Left forelimb (tissue), 1 donor: ENCODE results near the gene IFT20.

Source experiments
- DNase-seq: peaks from one replicate; pipeline ENCODE4 v3.0.0-alpha.2; 2018; ENCODE audit warnings: low spot score

The IFT20 gene

DNA sequence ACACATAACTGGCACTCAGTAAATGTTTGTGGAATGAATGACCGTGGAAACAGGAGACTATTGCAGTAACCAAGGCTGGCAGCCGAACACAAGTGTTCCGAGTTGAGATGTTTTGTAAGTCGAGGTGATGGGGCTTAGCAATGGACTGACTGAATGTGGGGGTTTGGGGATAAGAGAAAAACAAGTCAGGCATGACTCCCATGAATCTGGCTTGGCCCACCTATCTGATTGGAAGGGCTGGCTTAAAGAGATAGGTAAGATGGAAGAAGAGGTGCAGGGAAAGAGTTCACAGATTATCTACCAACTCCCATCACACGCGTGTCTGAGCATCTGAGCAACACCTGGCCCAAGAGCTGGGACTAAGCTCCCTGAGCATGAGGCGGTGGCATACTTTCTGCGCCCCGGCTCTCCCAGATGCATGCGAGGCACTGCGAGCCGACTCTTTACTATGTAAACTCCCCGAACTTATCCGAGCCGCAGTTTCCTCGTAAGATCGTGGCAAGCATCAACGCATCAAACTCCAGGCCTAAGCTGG lies 539 bp downstream of the IFT20 start:
- DNase-seq: no peak

GRCh38 chr17:28334171-28334570 lies 1.1 kb downstream of the IFT20 start:
- no peak for DNase-seq

GRCh38 chr17:28333083-28333746 lies 2.1 kb downstream of the IFT20 start:
- no peak for DNase-seq

DNA sequence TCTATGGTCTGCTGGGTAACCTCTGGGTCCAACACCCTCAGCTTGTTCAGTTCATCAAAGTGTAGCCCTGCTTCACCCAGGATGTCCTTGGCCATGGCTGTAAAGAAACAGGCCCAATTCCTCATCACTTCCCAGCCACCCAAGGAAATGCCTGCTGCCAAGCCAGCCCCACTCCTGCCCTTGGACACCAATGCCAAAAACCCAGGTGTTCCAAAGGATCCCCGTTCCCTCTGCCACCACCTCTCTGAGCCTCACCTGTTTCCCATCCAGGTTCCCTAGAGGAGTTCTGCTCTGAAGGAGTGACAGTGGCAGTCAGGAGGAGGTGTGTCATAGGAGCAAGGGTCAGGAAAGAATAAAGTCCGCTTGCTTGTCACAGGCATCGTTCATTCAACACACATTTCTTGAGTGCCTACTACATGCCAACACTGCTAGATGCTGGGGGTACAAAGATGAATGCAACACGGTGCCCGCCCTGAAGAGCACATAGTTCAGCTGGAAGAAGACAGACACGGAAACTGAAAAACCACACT lies 3.3 kb downstream of the IFT20 start:
- DNase-seq: no peak

DNA sequence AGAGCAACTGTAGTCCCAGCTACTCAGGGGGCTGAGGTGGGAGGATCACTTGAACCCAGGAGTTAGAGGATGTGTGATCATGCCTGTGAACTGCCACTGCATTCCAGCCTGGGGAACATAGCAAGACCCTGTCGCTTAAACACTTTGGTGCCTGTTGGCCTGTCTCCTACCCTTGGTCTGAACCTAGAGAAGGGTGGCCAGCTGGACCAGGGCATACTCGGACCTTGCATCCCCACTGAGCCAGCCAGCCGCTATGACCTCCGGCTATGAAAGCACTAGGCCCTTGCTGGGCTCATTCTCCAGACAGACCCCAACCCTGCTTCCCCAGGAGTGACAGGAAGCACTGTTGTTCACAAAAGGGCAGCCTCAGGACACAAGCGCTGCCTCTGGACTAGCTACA lies 4.6 kb downstream of the IFT20 start:
- no peak for DNase-seq

- no peak for DNase-seq
Observed at GRCh38 chr17:28328325-28328724, 6.9 kb downstream of the IFT20 start.

DNA sequence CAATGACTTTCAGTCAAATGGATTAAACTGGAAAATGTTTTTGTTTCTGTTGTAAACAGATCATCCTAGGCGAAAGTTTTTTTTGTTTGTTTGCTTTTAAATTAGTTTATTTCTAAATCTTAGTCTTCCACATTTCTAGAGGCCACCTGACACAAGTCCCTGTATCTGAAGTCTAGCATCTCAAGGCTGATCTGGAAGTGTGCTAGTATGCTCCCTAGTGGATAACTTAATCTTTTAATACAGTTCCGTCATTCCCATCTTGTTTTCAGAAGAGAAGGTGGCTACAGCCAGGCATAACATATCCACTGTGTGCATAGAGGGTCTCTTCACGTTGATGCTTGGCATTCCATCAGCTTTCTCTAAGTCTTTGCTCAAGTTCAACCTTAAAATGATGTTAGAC lies 7.6 kb downstream of the IFT20 start:
- DNase-seq: no peak

DNA sequence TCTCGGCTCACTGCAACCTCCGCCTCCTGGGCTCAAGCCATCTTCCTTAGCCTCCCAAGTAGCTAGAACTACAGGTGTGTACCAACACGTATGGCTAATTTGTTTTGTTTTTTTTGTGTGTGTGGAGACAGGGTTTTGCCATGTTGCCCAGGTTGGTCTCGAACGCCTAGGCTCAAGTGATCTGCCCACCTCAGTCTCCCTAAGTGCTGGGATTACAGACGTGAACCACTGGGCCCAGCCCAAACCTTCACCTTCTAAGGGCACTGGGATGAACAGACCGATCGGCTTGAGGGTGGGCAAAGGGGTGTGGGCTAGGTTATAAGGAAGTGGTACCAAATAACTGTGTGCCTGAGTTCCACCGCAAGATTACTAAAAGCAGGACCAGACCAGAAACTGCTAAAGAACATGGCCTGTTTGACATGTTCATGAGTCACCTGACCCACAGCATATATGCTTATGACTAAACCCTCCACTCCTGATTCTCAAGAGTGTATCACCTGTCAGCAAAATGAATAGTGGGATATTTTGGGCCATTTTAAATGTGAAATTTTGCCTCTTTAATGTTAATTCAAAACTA lies 8.2 kb downstream of the IFT20 start:
- DNase-seq: no peak

DNA sequence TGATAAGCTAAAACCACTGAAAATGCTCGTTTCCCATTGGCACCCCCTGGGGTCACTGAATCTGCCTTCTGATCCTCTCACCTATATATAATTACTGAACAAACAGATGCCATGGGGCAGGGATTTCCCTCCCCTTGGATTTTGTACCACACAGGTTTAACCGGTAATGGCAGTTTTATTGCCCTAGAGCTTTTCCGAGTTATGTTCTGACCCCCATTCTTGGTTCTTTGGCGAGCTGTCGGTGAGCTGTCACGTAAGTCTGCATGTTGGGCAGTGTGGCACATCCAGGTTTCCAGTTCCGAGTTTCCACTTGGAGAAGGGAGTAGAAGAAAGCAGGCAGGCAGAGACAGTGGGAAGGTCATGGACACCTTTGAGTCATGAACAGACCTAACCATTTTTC lies 9.2 kb downstream of the IFT20 start:
- no peak for DNase-seq

- DNase-seq: no peak
Observed at GRCh38 chr17:28325211-28325610, 10.1 kb downstream of the IFT20 start.

DNA sequence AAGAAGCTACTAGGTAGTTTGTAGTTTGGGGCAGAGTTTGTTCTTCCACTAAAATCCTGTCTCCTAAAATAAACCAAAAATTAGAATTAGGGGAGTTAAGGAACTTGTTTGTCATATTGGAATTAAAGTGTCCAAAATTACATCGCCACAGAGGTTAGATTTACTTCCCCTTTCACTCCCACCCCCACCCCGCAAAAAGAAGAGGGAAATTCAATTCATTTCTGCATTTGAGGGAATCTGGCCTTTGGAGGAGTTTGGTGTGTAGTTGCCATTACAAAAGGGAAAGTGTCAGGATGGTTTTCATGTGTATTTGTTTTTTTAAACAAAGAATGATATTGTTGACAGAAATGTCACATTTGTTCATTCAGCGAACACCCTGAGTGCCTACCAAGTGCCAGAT lies 10.5 kb downstream of the IFT20 start:
- DNase-seq: no peak

GRCh38 chr17:28324267-28324745 lies 11.0 kb downstream of the IFT20 start:
- DNase-seq: no peak

- DNase-seq: no peak
Observed at GRCh38 chr17:28320215-28321061, 14.8 kb downstream of the IFT20 start.

DNA sequence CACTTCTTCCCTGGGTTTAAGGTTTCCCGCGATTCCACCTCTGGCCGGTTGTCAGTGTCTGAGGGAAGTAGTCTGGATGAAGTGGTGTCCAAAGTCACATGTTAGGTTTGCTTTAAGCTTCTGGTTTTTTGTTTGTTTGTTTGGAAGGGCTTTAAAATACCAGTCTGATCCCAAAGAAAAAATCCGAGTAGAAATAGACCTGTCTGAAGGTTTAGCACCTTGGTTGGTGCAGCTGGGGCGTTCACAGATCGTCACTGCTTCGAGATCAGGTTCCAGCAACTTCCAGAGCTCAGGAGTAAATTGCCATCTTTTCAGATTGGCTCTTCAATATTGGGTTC lies 15.7 kb downstream of the IFT20 start:
- no peak for DNase-seq

GRCh38 chr17:28318759-28319597 lies 16.3 kb downstream of the IFT20 start, which contains the start of gene TMEM97:
TMEM97 (plus strand) TSS chr17:28319200; CDS start chr17:28319240, 40 bp downstream.
- peak; percentile 96 for DNase-seq

DNA sequence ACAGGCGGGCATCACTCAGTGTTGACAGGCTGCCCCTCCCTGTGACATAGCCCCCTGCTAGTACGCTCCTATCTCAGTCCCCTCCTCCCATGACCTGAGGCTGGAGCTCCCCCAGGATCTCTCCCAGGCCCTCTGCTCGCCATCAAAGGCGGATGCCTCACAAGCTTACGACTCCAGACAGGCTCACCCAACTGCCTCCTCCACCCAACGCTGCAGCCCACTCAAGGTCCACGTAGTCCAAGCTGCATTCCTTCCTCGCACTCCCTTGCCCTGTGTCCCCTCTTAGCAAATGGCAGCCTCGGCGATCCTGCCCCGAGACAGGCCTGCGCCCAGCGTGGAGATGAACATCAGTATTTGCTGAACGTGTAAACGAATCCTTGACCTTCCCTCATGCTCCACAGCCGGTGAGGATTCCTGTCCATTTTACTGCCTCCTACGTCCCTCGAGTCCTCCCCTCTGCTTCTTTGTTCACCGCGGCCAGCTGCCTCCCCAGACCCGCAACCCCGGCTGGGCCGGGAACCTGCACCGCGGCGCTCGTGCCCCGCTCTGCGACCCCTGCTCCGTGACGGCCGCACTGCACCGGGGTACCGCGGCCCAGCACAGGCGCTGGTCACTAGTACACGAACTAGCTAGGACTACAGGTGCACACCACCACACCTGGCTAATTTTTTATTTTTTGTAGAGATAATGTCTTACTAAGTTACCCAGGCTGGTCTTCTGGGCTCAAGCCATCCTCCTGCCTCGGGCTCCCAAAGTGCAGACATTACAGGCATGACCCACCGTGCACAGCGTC lies 17.1 kb downstream of the IFT20 start:
- DNase-seq: no peak

- no peak for DNase-seq
Observed at GRCh38 chr17:28317099-28317965, 17.9 kb downstream of the IFT20 start.

- no peak for DNase-seq
Observed at GRCh38 chr17:28315846-28316705, 19.2 kb downstream of the IFT20 start.

DNA sequence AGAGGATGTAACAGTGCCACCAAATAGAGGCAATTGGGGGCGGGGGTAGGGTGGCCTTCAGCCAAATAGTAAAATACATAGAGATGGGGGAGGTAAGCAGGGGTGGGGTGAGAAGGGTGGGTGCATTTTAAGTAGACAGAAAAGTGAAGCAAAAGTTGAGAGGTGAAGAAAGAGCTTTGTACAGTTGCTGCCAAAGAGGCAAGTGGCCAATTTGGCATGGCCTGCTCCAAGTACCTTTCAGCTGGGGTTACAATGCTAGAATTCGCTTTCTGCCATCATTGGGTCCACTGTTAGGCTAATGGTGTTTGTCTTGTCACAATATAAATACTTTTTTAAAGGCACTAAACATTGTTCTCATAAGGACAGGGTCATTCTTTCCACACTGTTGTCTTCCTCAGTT lies 21.4 kb downstream of the IFT20 start:
- no peak for DNase-seq
